Gastrocnemius medialis (tissue), 4 donors: ENCODE results near the gene ERCC8. TPM values are rescaled to one million over a fixed set of nuclear protein-coding genes. Genes with fewer than 3 reads are reported as not detected.

ENCODE experiments used
- ATAC-seq, 2 donors: fragments of 150-250 bp; one replicate each; pipeline ENCODE4 v1.9.1; 2016
- DNase-seq, 2 donors: peaks; one replicate each; pipeline ENCODE4 v3.0.0-alpha.2; 2019
- H3K27ac ChIP-seq, 4 donors: fragments of 200-600 bp; sonication (generic); 1 replicate in 1 of 4; 2 replicates in 3 of 4; pipeline ENCODE4 v1.5.1; 2016 to 2018; ENCODE audit warnings: mild to moderate bottlenecking in 2 of 4, moderate library complexity in 1 of 4
- H3K27me3 ChIP-seq, 3 donors: fragments of 200-600 bp; sonication (generic) in 2 of 3; 1 replicate in 1 of 3; 2 replicates in 2 of 3; pipeline versions ENCODE4 v1.5.1 to v1.6.0; 2016 to 2019; ENCODE audit warnings: mild to moderate bottlenecking in 1 of 3, moderate library complexity in 1 of 3
- H3K36me3 ChIP-seq, 2 donors: fragments of 200-600 bp; sonication (generic) in 1 of 2; one replicate each; pipeline ENCODE4 v1.5.1; 2017 to 2018
- H3K4me1 ChIP-seq, 2 donors: fragments of 200-600 bp; sonication (generic) in 1 of 2; one replicate each; pipeline ENCODE4 v1.5.1; 2016 to 2017; ENCODE audit warnings: mild to moderate bottlenecking in 2 of 2
- H3K4me3 ChIP-seq, 4 donors: fragments of 200-600 bp; sonication (generic) in 3 of 4; 1 replicate in 1 of 4; 2 replicates in 3 of 4; pipeline ENCODE4 v1.5.1; 2016 to 2019; ENCODE audit warnings: mild to moderate bottlenecking in 2 of 4
- H3K9me3 ChIP-seq, 3 donors: fragments of 200-600 bp; sonication (generic) in 2 of 3; 1 replicate in 1 of 3; 2 replicates in 2 of 3; pipeline ENCODE4 v1.5.1; 2016 to 2019
- CTCF ChIP-seq, 5 experiments: fragments of 450-650 bp in 3 of 5; fragments of 200-600 bp in 2 of 5; sonication (generic) in 2 of 5; IDR thresholded peaks in 4 of 5; conservative IDR thresholded peaks in 1 of 5; 1 replicate in 4 of 5; 2 replicates in 1 of 5; pipeline ENCODE4 v1.5.1; 2016 to 2019; ENCODE audit warnings: antibody characterized with exemption in 5 of 5, mild to moderate bottlenecking in 3 of 5, moderate library complexity in 3 of 5
- POLR2A ChIP-seq, 2 donors: fragments of 450-650 bp; IDR thresholded peaks; one replicate each; pipeline ENCODE4 v1.6.1; 2017; ENCODE audit warnings: antibody characterized with exemption in 2 of 2, mild to moderate bottlenecking in 2 of 2, moderate library complexity in 2 of 2
- in situ Hi-C, 4 donors: fragments of 200-750 bp; cut with MboI; loops; one replicate each; pipeline versions ENCODE4 v1.15.0 to v1.8.0; 2017; ENCODE audit warnings: low sequenced_read_pairs in 4 of 4
- intact Hi-C: fragments of 100-400 bp; cut with DNase I; formaldehyde crosslinking; loops from one replicate; pipeline ENCODE4 v1.15.1; 2023; ENCODE audit warnings: low total_unique reads
- total RNA-seq, 4 donors: library from RNA; depleted of rRNA; stranded (reverse); fragments of >200 nt; gene quantifications; one replicate each; pipeline versions ENCODE4 v1.1.0 to v1.2.3, GENCODE V29; 2016

The ERCC8 gene
- 1 to 10 TPM; 4.8 to 7.3 (median 5.6) TPM for total RNA-seq

- Histone ChIP-seq H3K27ac (peak within 1 kb of the TSS; percentile 85 to 95 (median 90)), H3K9me3 (no peaks in the 10 kb centered on the region), H3K36me3 (no peaks in the 10 kb centered on the region), H3K4me1 (peaks cover 19 to 23% of the 10 kb centered on the region in 2 donors), H3K27me3 (no peaks in the 10 kb centered on the region), H3K4me3 (peak within 1 kb of the TSS; percentile 76 to 88 (median 85))
- in situ Hi-C loops (loop anchor here in 1 of 4 donors (25.0 kb wide), 1 partner anchor 392 kb away; the partner anchor contains the start of gene ZSWIM6), intact Hi-C loops (loop anchor here (2.0 to 10.0 kb wide), 4 partner anchors 14 to 462 kb away; partner anchors contain the start of gene SMIM15)
- ATAC-seq (peak; percentile 97 to 98), DNase-seq (peak; percentile 91 to 92)
- TF ChIP-seq CTCF (IDR thresholded peaks at IDR 0.05 in 4 of 5, conservative IDR thresholded peaks at IDR 0.05 in 1 of 5) (no peak), POLR2A (IDR thresholded peaks at IDR 0.05) (peak; percentile 75 to 86)
These were observed at the start of gene ERCC8, which contains the start of gene NDUFAF2 for GRCh38 chr5:60944904-60945812. Gene ERCC8 (minus strand): TSS chr5:60945070. CDS start chr5:60945008, 62 bp downstream. Gene NDUFAF2 (plus strand): TSS chr5:60945205. CDS start chr5:60945256, 51 bp downstream.

- TF ChIP-seq POLR2A (IDR thresholded peaks at IDR 0.05) (no peak), CTCF (IDR thresholded peaks at IDR 0.05 in 4 of 5, conservative IDR thresholded peaks at IDR 0.05 in 1 of 5) (no peak)
- H3K27ac ChIP-seq, result no peak overlapping the region
- intact Hi-C loops (no loop called here), in situ Hi-C loops (no loop called here)
- H3K36me3 ChIP-seq, result no peaks in the 10 kb centered on the region
- ATAC-seq (no peak), DNase-seq (no peak)
- H3K27me3 ChIP-seq, result no peaks in the 10 kb centered on the region
- H3K4me1 ChIP-seq, result peaks cover 0 to 29% of the 10 kb centered on the region in 2 donors
- H3K9me3 ChIP-seq, result no peaks in the 10 kb centered on the region
- no peak overlapping the region for H3K4me3 ChIP-seq
These were observed 49.2 kb upstream of the ERCC8 start for GRCh38 chr5:60993875-60994571.

- H3K36me3 ChIP-seq, result no peaks in the 10 kb centered on the region
- TF ChIP-seq CTCF (IDR thresholded peaks at IDR 0.05 in 4 of 5, conservative IDR thresholded peaks at IDR 0.05 in 1 of 5), result no peak
- no peak for TF ChIP-seq POLR2A (IDR thresholded peaks at IDR 0.05)
- H3K4me3 ChIP-seq, result no peak overlapping the region
- no peak for DNase-seq
- ATAC-seq, result no peak
- peaks cover 0 to 26% of the 10 kb centered on the region in 2 donors for H3K4me1 ChIP-seq
- intact Hi-C loops (no loop called here), in situ Hi-C loops (no loop called here)
- no peaks in the 10 kb centered on the region for H3K9me3 ChIP-seq
- H3K27me3 ChIP-seq, result no peaks in the 10 kb centered on the region
- no peak overlapping the region for H3K27ac ChIP-seq
These were observed 48.6 kb upstream of the ERCC8 start for GRCh38 chr5:60993425-60993824.

- ATAC-seq, result no peak
- peaks cover 3 to 25% of the 10 kb centered on the region in 2 donors for H3K4me1 ChIP-seq
- peak overlapping the region in 1 of 4 donors; percentile 11 for H3K27ac ChIP-seq
- TF ChIP-seq CTCF (IDR thresholded peaks at IDR 0.05 in 4 of 5, conservative IDR thresholded peaks at IDR 0.05 in 1 of 5) (no peak), POLR2A (IDR thresholded peaks at IDR 0.05) (no peak)
- intact Hi-C loops (no loop called here), in situ Hi-C loops (no loop called here)
- peak in 1 of 2 donors; percentile 31 for DNase-seq
- no peaks in the 10 kb centered on the region for H3K27me3 ChIP-seq
- no peaks in the 10 kb centered on the region for H3K36me3 ChIP-seq
- no peak overlapping the region for H3K4me3 ChIP-seq
- H3K9me3 ChIP-seq, result no peaks in the 10 kb centered on the region
These were observed 48.0 kb upstream of the ERCC8 start for GRCh38 chr5:60992871-60993270.
